GM12878 (cell line): ENCODE measurements around the gene ST7. TPM values are rescaled to one million over a fixed set of nuclear protein-coding genes. Genes with fewer than 3 reads are reported as not detected.

Source experiments
- ATAC-seq: fragments of 200-7000 bp; cut with Tn5 transposase; 3 replicates; pipeline ENCODE4 v1.9.1; 2020; ENCODE audit warnings: mild to moderate bottlenecking, moderate library complexity
- BruUV-seq: library from RNA; stranded (reverse); fragments of 400-500 nt; replicated peaks from 2 replicates; lab custom pipeline; 2021; lab: Mats Ljungman, UMichigan
- CTCF ChIA-PET: fragments of 300-600 bp; sonication (Branson Sonifier 250); formaldehyde crosslinking; extraction: SDS; loops from one replicate; lab custom pipeline; 2021; ENCODE audit warnings: inconsistent platforms; lab: Yijun Ruan, JAX
- POLR2A ChIA-PET: fragments of 350-600 bp; formaldehyde crosslinking; extraction: SDS; loops from one replicate; lab custom pipeline; 2021; ENCODE audit warnings: inconsistent platforms; lab: Charles Lee
- RAD21 ChIA-PET: fragments of 300-600 bp; sonication (Branson Sonifier 250); formaldehyde crosslinking; loops from one replicate; lab custom pipeline; 2023; ENCODE audit warnings: antibody characterized with exemption; ENCODE audit not compliant: unreplicated experiment; lab: Charles Lee
- SMC1A ChIA-PET: fragments of 300-600 bp; sonication (Branson Sonifier 250); formaldehyde crosslinking; loops from one replicate; lab custom pipeline; 2023; ENCODE audit not compliant: unreplicated experiment, uncharacterized antibody; lab: Charles Lee
- DNase-seq: peaks from one replicate; pipeline ENCODE4 v3.0.0-alpha.2; 2011; ENCODE audit warnings: low read depth, low spot score
- FAIRE-seq: peaks from 3 replicates; lab custom pipeline; 2011; peaks lifted over from hg19 to GRCh38; lab: Jason Lieb, UNC
- H2AFZ ChIP-seq: 2 replicates; pipeline ENCODE4 v1.6.0; 2011; ENCODE audit warnings: low read depth, low read length, control low read depth; ENCODE audit not compliant: control insufficient read depth
- H3K27ac ChIP-seq: 2 replicates; pipeline ENCODE4 v1.5.1; 2011; ENCODE audit warnings: control low read depth; ENCODE audit not compliant: control insufficient read depth, insufficient read depth
- H3K27me3 ChIP-seq, 2 experiments: replicated peaks in 1 of 2; 2 replicates each; pipeline versions ENCODE4 v1.6.0 to v1.6.1; 2011; ENCODE audit warnings: low read length in 1 of 2; ENCODE audit not compliant: control insufficient read depth in 2 of 2, insufficient read depth in 2 of 2
- H3K36me3 ChIP-seq, 2 experiments: 2 replicates each; pipeline ENCODE4 v1.5.1; 2011; ENCODE audit warnings: low read length in 1 of 2; ENCODE audit not compliant: control insufficient read depth in 2 of 2, insufficient read depth in 2 of 2
- H3K4me1 ChIP-seq: 2 replicates; pipeline ENCODE4 v1.6.1; 2011; ENCODE audit warnings: mild to moderate bottlenecking, low read length, moderate library complexity, mixed read lengths; ENCODE audit not compliant: control insufficient read depth, insufficient read depth
- H3K4me2 ChIP-seq: 2 replicates; pipeline ENCODE4 v1.6.0; 2011; ENCODE audit warnings: control low read depth; ENCODE audit not compliant: control insufficient read depth, insufficient read depth
- H3K4me3 ChIP-seq: fragments of 200-600 bp; sonication (generic); 2 replicates; pipeline ENCODE4 v1.5.1; 2016
- H3K79me2 ChIP-seq: 2 replicates; pipeline ENCODE4 v1.6.0; 2011; ENCODE audit warnings: low read length; ENCODE audit not compliant: control insufficient read depth, insufficient read depth
- H3K9ac ChIP-seq: 2 replicates; pipeline ENCODE4 v1.8.0; 2011; ENCODE audit warnings: low read length, control low read depth, mixed read lengths; ENCODE audit not compliant: control insufficient read depth, insufficient read depth
- H3K9me3 ChIP-seq: replicated peaks from 3 replicates; pipeline ENCODE4 v1.5.1; 2011; ENCODE audit warnings: mild to moderate bottlenecking, low read length; ENCODE audit not compliant: control insufficient read depth, insufficient read depth
- H4K20me1 ChIP-seq: 2 replicates; pipeline ENCODE4 v1.6.0; 2011; ENCODE audit not compliant: control insufficient read depth, insufficient read depth
- ATF7 ChIP-seq: fragments of 450-650 bp; IDR thresholded peaks from 2 replicates; pipeline ENCODE4 v1.6.1; 2016; ENCODE audit warnings: low read depth, mild to moderate bottlenecking
- BACH1 ChIP-seq: fragments of 450-650 bp; IDR thresholded peaks from 2 replicates; pipeline ENCODE4 v1.6.1; 2017; ENCODE audit warnings: mild to moderate bottlenecking, borderline replicate concordance
- CREM ChIP-seq: IDR thresholded peaks from 2 replicates; pipeline ENCODE4 v1.6.1; 2014; ENCODE audit warnings: antibody characterized with exemption, low read depth
- EP300 ChIP-seq, 2 experiments: fragments of 150-350 bp in 1 of 2; IDR thresholded peaks; 2 replicates each; pipeline ENCODE4 v1.6.1; 2011 to 2012; ENCODE audit warnings: low read depth in 2 of 2, low read length in 2 of 2, borderline replicate concordance in 1 of 2, improper control_type of control experiment in 1 of 2, inconsistent platforms in 1 of 2; ENCODE audit not compliant: control insufficient read depth in 1 of 2
- ESRRA ChIP-seq: IDR thresholded peaks from 2 replicates; pipeline ENCODE4 v1.6.1; 2012; ENCODE audit warnings: mild to moderate bottlenecking, low read length, improper control_type of control experiment
- FOXK2 ChIP-seq: fragments of 450-650 bp; IDR thresholded peaks from 2 replicates; pipeline ENCODE4 v1.6.1; 2017; ENCODE audit warnings: mild to moderate bottlenecking, moderate library complexity
- IKZF1 ChIP-seq: fragments of 450-650 bp; conservative IDR thresholded peaks from 2 replicates; pipeline ENCODE4 v1.6.1; 2017; ENCODE audit warnings: antibody characterized with exemption, mild to moderate bottlenecking
- MTA2 ChIP-seq: fragments of 450-650 bp; IDR thresholded peaks from 2 replicates; pipeline ENCODE4 v1.6.1; 2016; ENCODE audit warnings: low read depth, mild to moderate bottlenecking, moderate library complexity
- MXI1 ChIP-seq: fragments of 150-350 bp; IDR thresholded peaks from 2 replicates; pipeline ENCODE4 v1.6.1; 2011; ENCODE audit warnings: low read depth, mild to moderate bottlenecking, inconsistent platforms, low read length, improper control_type of control experiment
- PML ChIP-seq: IDR thresholded peaks from 2 replicates; pipeline ENCODE4 v1.6.1; 2012; ENCODE audit warnings: low read length, inconsistent platforms
- RUNX3 ChIP-seq: IDR thresholded peaks from 2 replicates; pipeline ENCODE4 v1.6.1; 2012; ENCODE audit warnings: low read length, inconsistent platforms
- SIX5 ChIP-seq: IDR thresholded peaks from 2 replicates; pipeline ENCODE4 v1.6.1; 2011; ENCODE audit warnings: mild to moderate bottlenecking, low read depth, low read length, moderate library complexity; ENCODE audit not compliant: severe bottlenecking
- TCF7 ChIP-seq: IDR thresholded peaks from 2 replicates; pipeline ENCODE4 v1.6.1; 2014; ENCODE audit warnings: antibody characterized with exemption, borderline replicate concordance
- ZNF217 ChIP-seq: fragments of 450-650 bp; IDR thresholded peaks from 2 replicates; pipeline ENCODE4 v1.6.1; 2017; ENCODE audit warnings: antibody characterized with exemption, mild to moderate bottlenecking
- WGBS: methylation state at CpG from one replicate; pipeline ENCODE4 v1.1.6; 2016; ENCODE audit warnings: low lambda C conversion rate; ENCODE audit not compliant: insufficient replicate concordance, insufficient coverage; ENCODE audit errors: missing lambda C conversion rate; 5-methylcytosine and 5-hydroxymethylcytosine counted together
- in situ Hi-C: fragments of 300-500 bp; cut with MboI; formaldehyde crosslinking; loops from 9 replicates; pipeline ENCODE4 v1.14.3; 2018; ENCODE audit warnings: mixed read lengths
- intact Hi-C: fragments of 100-400 bp; cut with micrococcal nuclease; formaldehyde crosslinking; loops from one replicate; pipeline ENCODE4 v1.14.2; 2022; ENCODE audit not compliant: unreplicated experiment
- polyA plus RNA-seq, 11 experiments: library from polyadenylated mRNA; depleted of rRNA in 4 of 11; unstranded in 6 of 11; stranded (reverse) in 5 of 11; fragments of >200 nt; fragmentation: Nextera tagmentation in 4 of 11; fragmentation: Illumina TruSeq in 1 of 11; extraction: Ambion mirVana in 4 of 11; extraction: Trizol in 1 of 11; gene quantifications; 1 replicate in 1 of 11; 2 replicates in 10 of 11; pipeline versions ENCODE4 v1.2.1 to v1.2.3, GENCODE V29; 2011 to 2016; ENCODE audit warnings: inconsistent platforms in 2 of 11, missing spikeins in 2 of 11, low read depth in 1 of 11
- total RNA-seq, 4 experiments: library from RNA; depleted of rRNA in 3 of 4; stranded (reverse); fragments of >200 nt in 3 of 4; fragmentation: Illumina TruSeq in 1 of 4; extraction: Trizol in 1 of 4; gene quantifications; 2 replicates each; pipeline versions ENCODE4 v1.2.1 to v1.2.3, GENCODE V29; 2013 to 2021
- TF ChIP-seq, protein P1 (sequence below): IDR thresholded peaks from 2 replicates; pipeline ENCODE4 v1.6.1; 2011; ENCODE audit warnings: borderline replicate concordance, low read depth, mild to moderate bottlenecking, moderate library complexity, low read length; ENCODE audit not compliant: insufficient read depth, poor library complexity, severe bottlenecking
- TF ChIP-seq, protein P2 (sequence below): fragments of 450-650 bp; IDR thresholded peaks from 2 replicates; pipeline ENCODE4 v1.6.1; 2017; ENCODE audit warnings: mild to moderate bottlenecking, moderate library complexity

ST7 gene
- total and polyA plus RNA-seq, 10 of the 15 experiments (the other 5 are each of a cell fraction or from before 2014, with no cell fraction given), result 27.7 to 76.4 (median 53.6) TPM

DNA sequence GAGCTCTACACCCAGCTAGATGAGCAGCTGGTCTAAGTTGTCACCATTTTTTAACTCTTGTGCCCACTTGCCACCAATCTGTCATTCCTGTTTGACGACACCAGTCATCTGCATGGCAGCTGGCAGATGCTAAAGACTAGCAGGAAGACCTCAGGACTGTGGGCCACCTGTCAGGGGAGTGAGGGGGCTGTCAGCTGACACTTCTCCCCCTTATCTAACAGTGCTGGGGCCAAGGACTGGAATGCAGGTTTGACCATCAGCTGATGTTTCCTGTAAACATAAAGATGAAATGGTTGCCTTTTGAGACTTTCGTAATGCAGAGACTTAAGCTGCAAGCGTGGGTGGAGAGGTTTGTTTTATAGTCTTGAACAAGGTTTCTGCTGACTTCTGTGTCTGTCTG lies 276.0 kb downstream of the ST7 start (continued):
- TF ChIP-seq PML (no peak), ZNF217 (no peak), EP300 (IDR thresholded peaks at IDR 0.05; ENCODE audit: borderline replicate concordance in 1 of 2, control insufficient read depth in 1 of 2, low read depth in 2 of 2, low read length in 2 of 2) (no peak), BACH1 (no peak)

DNA sequence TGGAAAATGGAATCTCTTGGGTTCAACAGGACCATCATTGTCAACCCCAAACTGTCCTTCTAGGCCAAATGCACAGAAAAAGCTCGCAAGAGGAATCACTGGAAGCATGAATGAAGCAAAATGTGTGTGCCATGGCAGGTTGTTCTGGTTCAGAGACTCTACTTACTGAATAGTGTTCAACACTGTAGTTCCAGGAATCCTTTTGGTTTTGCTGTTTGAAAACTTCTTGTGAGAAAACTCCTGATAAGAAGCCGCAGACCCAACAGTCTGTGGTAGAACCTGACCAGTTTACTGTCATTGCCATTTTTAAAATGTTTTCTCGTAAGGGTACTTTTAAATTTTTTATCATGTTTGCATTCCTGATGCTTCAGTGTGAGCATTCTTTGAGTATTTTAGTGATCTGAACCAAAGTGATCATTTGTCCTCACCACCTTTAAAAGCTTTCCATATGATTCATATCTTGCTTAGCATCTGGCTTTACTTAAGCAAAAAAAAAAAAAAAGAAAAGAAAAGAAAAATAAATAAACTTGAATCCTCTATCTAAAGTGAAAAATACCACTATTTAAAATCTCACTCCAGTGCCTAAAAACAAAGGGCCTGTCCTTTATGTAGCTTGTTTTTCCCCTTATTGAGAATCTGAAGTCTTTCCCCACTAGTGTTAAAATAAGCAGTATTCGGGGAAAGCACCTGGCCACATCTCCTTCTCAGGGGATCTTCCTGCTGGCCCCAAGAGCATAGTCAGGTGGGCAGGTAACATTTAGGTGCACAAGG lies 277.2 kb downstream of the ST7 start:
- Histone ChIP-seq H3K4me3 (no peak overlapping the region), H4K20me1 (no peaks in the 10 kb centered on the region), H3K27ac (peak overlapping the region; percentile 74), H3K79me2 (no peaks in the 10 kb centered on the region), H3K9ac (no peak overlapping the region), H3K9me3 (no peaks in the 10 kb centered on the region; the same call in 1 of the 3 replicates), H3K4me1 (peaks cover 12% of the 10 kb centered on the region), H3K4me2 (peak overlapping the region; percentile 38; the same call in 1 of the 2 replicates), H3K36me3 (peaks cover 0 to 4% of the 10 kb centered on the region in 2 experiments; a peak in 2 of 4 replicates), H3K27me3 (no peaks in the 10 kb centered on the region), H2AFZ (no peak overlapping the region)
- in situ Hi-C loops, result no loop called here
- ChIA-PET RAD21 (interaction anchor here (0.7 to 3.4 kb wide), 13 partner anchors 11 to 218 kb away, joined by 3 to 49 read pairs (median 5); no protein-coding TSS in a partner anchor), CTCF (interaction anchor here (0.6 to 3.2 kb wide), 10 partner anchors 11 to 705 kb away, joined by 3 to 24 read pairs (median 6); no protein-coding TSS in a partner anchor), SMC1A (interaction anchor here (0.7 to 5.6 kb wide), 25 partner anchors 11 to 637 kb away, joined by 3 to 53 read pairs (median 5); no protein-coding TSS in a partner anchor), POLR2A (interaction anchor here (0.6 to 2.4 kb wide), 8 partner anchors 11 to 125 kb away, joined by 3 to 16 read pairs (median 5); no protein-coding TSS in a partner anchor)
- ATAC-seq, result peak; percentile 92
- DNase-seq, result peak; percentile 66
- intact Hi-C loops, result loop anchor here (1.0 to 5.0 kb wide), 2 partner anchors 118 to 157 kb away; no protein-coding TSS in a partner anchor
- 19% methylated on average over 4 of the region's 4 CpGs for WGBS
- BruUV-seq, result TSS peak; percentile 73
- no peak for FAIRE-seq
- no peak; the same call in 1 of the 2 replicates for TF ChIP-seq IKZF1
- TF ChIP-seq ESRRA, result no peak
- no peak for TF ChIP-seq TCF7
- peak; percentile 70; the same call in 1 of the 2 replicates for TF ChIP-seq MTA2
- no peak for TF ChIP-seq CREM
- peak; percentile 44; the same call in 1 of the 2 replicates for TF ChIP-seq ATF7
- no peak for TF ChIP-seq FOXK2
- TF ChIP-seq RUNX3, result peak; percentile 83
- TF ChIP-seq, protein P1, sequence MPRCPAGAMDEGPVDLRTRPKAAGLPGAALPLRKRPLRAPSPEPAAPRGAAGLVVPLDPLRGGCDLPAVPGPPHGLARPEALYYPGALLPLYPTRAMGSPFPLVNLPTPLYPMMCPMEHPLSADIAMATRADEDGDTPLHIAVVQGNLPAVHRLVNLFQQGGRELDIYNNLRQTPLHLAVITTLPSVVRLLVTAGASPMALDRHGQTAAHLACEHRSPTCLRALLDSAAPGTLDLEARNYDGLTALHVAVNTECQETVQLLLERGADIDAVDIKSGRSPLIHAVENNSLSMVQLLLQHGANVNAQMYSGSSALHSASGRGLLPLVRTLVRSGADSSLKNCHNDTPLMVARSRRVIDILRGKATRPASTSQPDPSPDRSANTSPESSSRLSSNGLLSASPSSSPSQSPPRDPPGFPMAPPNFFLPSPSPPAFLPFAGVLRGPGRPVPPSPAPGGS, result peak; percentile 91
- no peak for TF ChIP-seq SIX5
- TF ChIP-seq, protein P2, sequence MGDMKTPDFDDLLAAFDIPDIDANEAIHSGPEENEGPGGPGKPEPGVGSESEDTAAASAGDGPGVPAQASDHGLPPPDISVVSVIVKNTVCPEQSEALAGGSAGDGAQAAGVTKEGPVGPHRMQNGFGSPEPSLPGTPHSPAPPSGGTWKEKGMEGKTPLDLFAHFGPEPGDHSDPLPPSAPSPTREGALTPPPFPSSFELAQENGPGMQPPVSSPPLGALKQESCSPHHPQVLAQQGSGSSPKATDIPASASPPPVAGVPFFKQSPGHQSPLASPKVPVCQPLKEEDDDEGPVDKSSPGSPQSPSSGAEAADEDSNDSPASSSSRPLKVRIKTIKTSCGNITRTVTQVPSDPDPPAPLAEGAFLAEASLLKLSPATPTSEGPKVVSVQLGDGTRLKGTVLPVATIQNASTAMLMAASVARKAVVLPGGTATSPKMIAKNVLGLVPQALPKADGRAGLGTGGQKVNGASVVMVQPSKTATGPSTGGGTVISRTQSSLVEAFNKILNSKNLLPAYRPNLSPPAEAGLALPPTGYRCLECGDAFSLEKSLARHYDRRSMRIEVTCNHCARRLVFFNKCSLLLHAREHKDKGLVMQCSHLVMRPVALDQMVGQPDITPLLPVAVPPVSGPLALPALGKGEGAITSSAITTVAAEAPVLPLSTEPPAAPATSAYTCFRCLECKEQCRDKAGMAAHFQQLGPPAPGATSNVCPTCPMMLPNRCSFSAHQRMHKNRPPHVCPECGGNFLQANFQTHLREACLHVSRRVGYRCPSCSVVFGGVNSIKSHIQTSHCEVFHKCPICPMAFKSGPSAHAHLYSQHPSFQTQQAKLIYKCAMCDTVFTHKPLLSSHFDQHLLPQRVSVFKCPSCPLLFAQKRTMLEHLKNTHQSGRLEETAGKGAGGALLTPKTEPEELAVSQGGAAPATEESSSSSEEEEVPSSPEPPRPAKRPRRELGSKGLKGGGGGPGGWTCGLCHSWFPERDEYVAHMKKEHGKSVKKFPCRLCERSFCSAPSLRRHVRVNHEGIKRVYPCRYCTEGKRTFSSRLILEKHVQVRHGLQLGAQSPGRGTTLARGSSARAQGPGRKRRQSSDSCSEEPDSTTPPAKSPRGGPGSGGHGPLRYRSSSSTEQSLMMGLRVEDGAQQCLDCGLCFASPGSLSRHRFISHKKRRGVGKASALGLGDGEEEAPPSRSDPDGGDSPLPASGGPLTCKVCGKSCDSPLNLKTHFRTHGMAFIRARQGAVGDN, result peak; percentile 63; the same call in 1 of the 2 replicates
- TF ChIP-seq MXI1, result no peak
